GM18517 (cell line): Measurements from ENCODE around the gene SLC7A6.
A peak's percentile ranks its signal among the peaks of the same experiment; 100 is the strongest.
"Not testable (repeated sequence)": the region's sequence is repeated elsewhere in the genome, so short reads cannot be mapped to it uniquely, and the experiment has no call there.

ENCODE experiments used
- ATAC-seq: cut with Tn5 transposase; IDR thresholded peaks from one replicate; pipeline ENCODE4 v1.9.1; 2021; ENCODE audit warnings: mild to moderate bottlenecking, moderate library complexity; ENCODE audit not compliant: unreplicated experiment

The SLC7A6 gene

GRCh38 chr16:68281368-68282063, 17.2 kb downstream of the SLC7A6 start:
- ATAC-seq: no peak

GRCh38 chr16:68282064-68282452, 17.7 kb downstream of the SLC7A6 start:
- ATAC-seq: no peak

GRCh38 chr16:68283346-68283745, 19.0 kb downstream of the SLC7A6 start:
- ATAC-seq: no peak

GRCh38 chr16:68283801-68284598, 19.7 kb downstream of the SLC7A6 start:
- peak; percentile 54 for ATAC-seq

GRCh38 chr16:68284847-68285246, 20.5 kb downstream of the SLC7A6 start:
- ATAC-seq: peak; percentile 54

- ATAC-seq: no peak
These were observed 21.4 kb downstream of the SLC7A6 start for GRCh38 chr16:68285683-68286082.

GRCh38 chr16:68286153-68287074, 22.1 kb downstream of the SLC7A6 start:
- no peak for ATAC-seq

- no peak for ATAC-seq
These were observed 23.2 kb downstream of the SLC7A6 start for GRCh38 chr16:68287276-68288251.

- no peak for ATAC-seq
These were observed 23.9 kb downstream of the SLC7A6 start for GRCh38 chr16:68288252-68288650.

GRCh38 chr16:68288796-68289195, 24.5 kb downstream of the SLC7A6 start:
- ATAC-seq: not testable (repeated sequence)

- ATAC-seq: peak; percentile 4
These were observed 24.9 kb downstream of the SLC7A6 start for GRCh38 chr16:68289202-68289601.

GRCh38 chr16:68289621-68290329, 25.4 kb downstream of the SLC7A6 start:
- peak; percentile 70 for ATAC-seq

- ATAC-seq: no peak
These were observed 26.1 kb downstream of the SLC7A6 start for GRCh38 chr16:68290450-68290849.

GRCh38 chr16:68291227-68291626, 26.9 kb downstream of the SLC7A6 start:
- no peak for ATAC-seq

- no peak for ATAC-seq
These were observed 28.1 kb downstream of the SLC7A6 start for GRCh38 chr16:68292425-68292824.

GRCh38 chr16:68296291-68296690, 32.0 kb downstream of the SLC7A6 start:
- no peak for ATAC-seq

GRCh38 chr16:68296693-68297092, 32.4 kb downstream of the SLC7A6 start:
- no peak for ATAC-seq

GRCh38 chr16:68297908-68298307, 33.6 kb downstream of the SLC7A6 start:
- no peak for ATAC-seq

GRCh38 chr16:68298312-68298711, 34.0 kb downstream of the SLC7A6 start:
- ATAC-seq: no peak
